MM.1S (cell line): Measurements from ENCODE around the gene FSIP1.

Experiments
- DNase-seq: peaks from one replicate; pipeline ENCODE4 v3.0.0-alpha.2; 2015
- H2AFZ ChIP-seq: fragments of 300-600 bp; sonication (generic); 2 replicates; pipeline ENCODE4 v1.6.0; 2016; ENCODE audit warnings: antibody characterized with exemption, low read length
- H3F3A ChIP-seq: fragments of 300-600 bp; sonication (generic); 2 replicates; pipeline ENCODE4 v1.6.1; 2016; ENCODE audit warnings: mild to moderate bottlenecking, antibody characterized with exemption, low read length, moderate library complexity, mixed read lengths; ENCODE audit not compliant: insufficient read depth
- H3K27ac ChIP-seq: fragments of 300-600 bp; sonication (generic); 2 replicates; pipeline ENCODE4 v1.5.1; 2016; ENCODE audit warnings: mild to moderate bottlenecking, low read length
- H3K27me3 ChIP-seq: fragments of 300-600 bp; sonication (generic); replicated peaks from 2 replicates; pipeline ENCODE4 v1.6.0; 2016; ENCODE audit warnings: low read length; ENCODE audit not compliant: insufficient read depth
- H3K36me3 ChIP-seq: fragments of 300-600 bp; sonication (generic); replicated peaks from 2 replicates; pipeline ENCODE4 v1.6.1; 2016; ENCODE audit warnings: mild to moderate bottlenecking, low read length, mixed read lengths; ENCODE audit not compliant: insufficient read depth
- H3K4me1 ChIP-seq: fragments of 300-600 bp; sonication (generic); 2 replicates; pipeline ENCODE4 v1.6.1; 2016; ENCODE audit warnings: low read length, mixed read lengths
- H3K4me2 ChIP-seq: fragments of 300-600 bp; sonication (generic); 2 replicates; pipeline ENCODE4 v1.6.0; 2016; ENCODE audit warnings: low read depth, low read length
- H3K4me3 ChIP-seq: fragments of 300-600 bp; sonication (generic); 2 replicates; pipeline ENCODE4 v1.5.1; 2016; ENCODE audit warnings: low read length, mixed read lengths
- H3K79me2 ChIP-seq: fragments of 300-600 bp; sonication (generic); 2 replicates; pipeline ENCODE4 v1.6.1; 2016; ENCODE audit warnings: mixed run types, low read length, mixed read lengths
- H3K9ac ChIP-seq: fragments of 300-600 bp; sonication (generic); 2 replicates; pipeline ENCODE4 v1.6.1; 2016; ENCODE audit warnings: low read length, mixed read lengths
- H3K9me2 ChIP-seq: fragments of 300-600 bp; sonication (generic); replicated peaks from 2 replicates; pipeline ENCODE4 v1.6.1; 2016; ENCODE audit warnings: mild to moderate bottlenecking, low read length, mixed read lengths; ENCODE audit not compliant: insufficient read depth
- H3K9me3 ChIP-seq: fragments of 300-600 bp; sonication (generic); replicated peaks from 2 replicates; pipeline ENCODE4 v1.6.1; 2016; ENCODE audit warnings: mild to moderate bottlenecking, low read length, mixed read lengths; ENCODE audit not compliant: insufficient read depth
- H4K20me1 ChIP-seq: fragments of 300-600 bp; sonication (generic); 2 replicates; pipeline ENCODE4 v1.6.1; 2016; ENCODE audit warnings: mild to moderate bottlenecking, low read length, moderate library complexity, mixed read lengths; ENCODE audit not compliant: insufficient read depth
- EZH2 ChIP-seq: fragments of 300-600 bp; sonication (generic); optimal IDR thresholded peaks from 2 replicates; pipeline ENCODE3; 2017; ENCODE audit warnings: low read depth, mild to moderate bottlenecking, antibody characterized with exemption, low read length, mixed read lengths
- EZH2phosphoT487 ChIP-seq: fragments of 300-600 bp; sonication (generic); IDR thresholded peaks from 2 replicates; pipeline ENCODE4 v1.6.1; 2018; ENCODE audit warnings: antibody characterized with exemption, low read length
- TF ChIP-seq, protein P1 (sequence below): fragments of 300-600 bp; sonication (generic); IDR thresholded peaks from 2 replicates; pipeline ENCODE4 v1.5.1; 2016; ENCODE audit warnings: antibody characterized with exemption, low read length, mixed read lengths

FSIP1 gene

DNA sequence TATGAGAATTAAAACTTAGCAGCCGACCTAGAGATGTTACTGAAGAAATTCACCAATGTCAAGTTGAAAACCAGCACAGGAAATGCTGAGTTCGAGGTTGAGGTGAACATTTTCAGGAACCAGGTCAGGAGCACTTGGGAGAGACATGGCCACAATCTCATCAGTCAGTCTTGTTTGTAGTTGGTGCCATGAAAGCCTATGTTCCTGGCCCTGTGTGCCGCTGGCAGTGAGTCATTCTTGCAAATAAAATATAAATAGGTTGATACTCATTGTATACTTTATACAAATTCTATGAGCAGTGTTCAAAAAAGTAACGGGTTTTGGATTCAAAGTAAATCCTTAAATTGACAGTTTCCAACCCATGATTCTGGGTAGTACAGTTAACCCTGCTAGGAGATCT, 1.5 kb upstream of the FSIP1 start:
- no peaks in the 10 kb centered on the region for H3K9me3 ChIP-seq
- H3K4me3 ChIP-seq, result peak overlapping the region; percentile 90; the same call in 1 of the 2 replicates
- H3F3A ChIP-seq, result peaks cover 19% of the 10 kb centered on the region
- H3K4me2 ChIP-seq, result peak overlapping the region; percentile 71
- H4K20me1 ChIP-seq, result no peaks in the 10 kb centered on the region
- H3K9ac ChIP-seq, result peak overlapping the region; percentile 86; the same call in 1 of the 2 replicates
- H3K36me3 ChIP-seq, result no peaks in the 10 kb centered on the region
- no peak overlapping the region for H2AFZ ChIP-seq
- H3K79me2 ChIP-seq, result peaks cover 22% of the 10 kb centered on the region
- no peak for TF ChIP-seq EZH2phosphoT487
- TF ChIP-seq, protein P1, sequence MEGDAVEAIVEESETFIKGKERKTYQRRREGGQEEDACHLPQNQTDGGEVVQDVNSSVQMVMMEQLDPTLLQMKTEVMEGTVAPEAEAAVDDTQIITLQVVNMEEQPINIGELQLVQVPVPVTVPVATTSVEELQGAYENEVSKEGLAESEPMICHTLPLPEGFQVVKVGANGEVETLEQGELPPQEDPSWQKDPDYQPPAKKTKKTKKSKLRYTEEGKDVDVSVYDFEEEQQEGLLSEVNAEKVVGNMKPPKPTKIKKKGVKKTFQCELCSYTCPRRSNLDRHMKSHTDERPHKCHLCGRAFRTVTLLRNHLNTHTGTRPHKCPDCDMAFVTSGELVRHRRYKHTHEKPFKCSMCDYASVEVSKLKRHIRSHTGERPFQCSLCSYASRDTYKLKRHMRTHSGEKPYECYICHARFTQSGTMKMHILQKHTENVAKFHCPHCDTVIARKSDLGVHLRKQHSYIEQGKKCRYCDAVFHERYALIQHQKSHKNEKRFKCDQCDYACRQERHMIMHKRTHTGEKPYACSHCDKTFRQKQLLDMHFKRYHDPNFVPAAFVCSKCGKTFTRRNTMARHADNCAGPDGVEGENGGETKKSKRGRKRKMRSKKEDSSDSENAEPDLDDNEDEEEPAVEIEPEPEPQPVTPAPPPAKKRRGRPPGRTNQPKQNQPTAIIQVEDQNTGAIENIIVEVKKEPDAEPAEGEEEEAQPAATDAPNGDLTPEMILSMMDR, result no peak
- no peak for TF ChIP-seq EZH2
- DNase-seq, result no peak
- H3K27me3 ChIP-seq, result no peaks in the 10 kb centered on the region
- peak overlapping the region; percentile 68; the same call in 1 of the 2 replicates for H3K27ac ChIP-seq
- H3K4me1 ChIP-seq, result peaks cover 29% of the 10 kb centered on the region
- no peaks in the 10 kb centered on the region for H3K9me2 ChIP-seq

DNA sequence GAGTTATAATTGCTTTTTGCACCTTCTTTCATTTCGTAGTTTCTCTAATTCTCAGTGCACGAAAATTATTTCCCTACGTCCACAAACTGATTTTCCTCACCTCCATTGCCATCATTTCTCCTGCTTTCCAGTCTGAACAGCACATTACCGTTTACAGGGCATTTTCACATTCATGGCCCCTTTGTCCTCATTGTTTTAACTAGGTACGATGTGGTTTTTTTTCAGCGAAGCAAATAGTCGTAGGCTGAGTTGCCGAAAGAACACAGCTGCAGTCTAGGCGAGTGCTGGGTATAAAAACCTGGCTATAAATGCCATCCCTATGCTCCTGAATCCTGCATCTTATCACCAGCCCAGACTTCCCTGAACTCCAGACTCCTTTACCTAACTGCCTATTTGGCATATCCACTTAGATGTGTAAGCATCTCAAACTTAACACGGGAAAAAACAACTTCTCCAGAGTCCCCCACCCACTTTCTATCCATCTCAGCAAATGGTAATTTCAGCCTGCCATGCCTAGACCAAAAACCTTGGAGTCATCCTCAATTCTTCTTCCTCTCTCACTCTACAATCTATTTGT, 691 bp upstream of the FSIP1 start:
- H3K9me3 ChIP-seq, result no peaks in the 10 kb centered on the region
- H3F3A ChIP-seq, result peaks cover 17% of the 10 kb centered on the region
- H3K4me2 ChIP-seq, result peak overlapping the region; percentile 71
- peak overlapping the region; percentile 67 for H2AFZ ChIP-seq
- H3K27ac ChIP-seq, result peak overlapping the region; percentile 68; the same call in 1 of the 2 replicates
- peaks cover 22% of the 10 kb centered on the region for H3K79me2 ChIP-seq
- peak overlapping the region; percentile 90 for H3K4me3 ChIP-seq
- H4K20me1 ChIP-seq, result no peaks in the 10 kb centered on the region
- DNase-seq, result peak; percentile 34
- no peaks in the 10 kb centered on the region for H3K9me2 ChIP-seq
- H3K27me3 ChIP-seq, result no peaks in the 10 kb centered on the region
- H3K36me3 ChIP-seq, result no peaks in the 10 kb centered on the region
- TF ChIP-seq EZH2, result no peak
- TF ChIP-seq, protein P1, result no peak
- TF ChIP-seq EZH2phosphoT487, result no peak
- H3K9ac ChIP-seq, result peak overlapping the region; percentile 86
- peaks cover 25% of the 10 kb centered on the region for H3K4me1 ChIP-seq

DNA sequence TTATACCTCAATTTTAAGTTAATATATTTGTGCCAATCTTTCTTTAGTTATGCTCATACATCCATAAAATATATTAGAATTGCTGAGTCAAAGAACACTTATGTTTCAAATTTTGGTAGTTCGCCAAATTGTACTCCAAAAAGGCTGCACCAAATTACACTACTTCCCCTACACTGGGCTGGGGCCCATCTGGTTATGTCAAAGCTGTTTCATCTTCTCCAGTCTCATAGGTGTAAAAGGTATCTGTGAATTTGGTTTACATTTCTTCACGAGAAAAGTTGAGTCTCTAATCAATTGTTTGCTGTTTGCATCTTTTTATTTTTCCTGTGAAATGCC, 706 bp downstream of the FSIP1 start:
- no peak for DNase-seq
- H3K9me3 ChIP-seq, result no peaks in the 10 kb centered on the region
- H2AFZ ChIP-seq, result peak overlapping the region; percentile 67
- no peaks in the 10 kb centered on the region for H4K20me1 ChIP-seq
- H3K27ac ChIP-seq, result no peak overlapping the region; the same call in 1 of the 2 replicates
- H3K4me2 ChIP-seq, result peak overlapping the region; percentile 71
- no peak overlapping the region; the same call in 1 of the 2 replicates for H3K9ac ChIP-seq
- peak overlapping the region; percentile 90 for H3K4me3 ChIP-seq
- no peaks in the 10 kb centered on the region for H3K9me2 ChIP-seq
- peaks cover 22% of the 10 kb centered on the region for H3K4me1 ChIP-seq
- no peaks in the 10 kb centered on the region for H3K27me3 ChIP-seq
- no peaks in the 10 kb centered on the region for H3K36me3 ChIP-seq
- peaks cover 22% of the 10 kb centered on the region for H3K79me2 ChIP-seq
- TF ChIP-seq EZH2phosphoT487 (no peak), EZH2 (no peak)
- TF ChIP-seq, protein P1, result no peak
- peaks cover 17% of the 10 kb centered on the region for H3F3A ChIP-seq
